ENCODE measurements around the gene KRT33A.
"Not testable (repeated sequence)": the region's sequence is repeated elsewhere in the genome, so short reads cannot be mapped to it uniquely, and the experiment has no call there.

DNA sequence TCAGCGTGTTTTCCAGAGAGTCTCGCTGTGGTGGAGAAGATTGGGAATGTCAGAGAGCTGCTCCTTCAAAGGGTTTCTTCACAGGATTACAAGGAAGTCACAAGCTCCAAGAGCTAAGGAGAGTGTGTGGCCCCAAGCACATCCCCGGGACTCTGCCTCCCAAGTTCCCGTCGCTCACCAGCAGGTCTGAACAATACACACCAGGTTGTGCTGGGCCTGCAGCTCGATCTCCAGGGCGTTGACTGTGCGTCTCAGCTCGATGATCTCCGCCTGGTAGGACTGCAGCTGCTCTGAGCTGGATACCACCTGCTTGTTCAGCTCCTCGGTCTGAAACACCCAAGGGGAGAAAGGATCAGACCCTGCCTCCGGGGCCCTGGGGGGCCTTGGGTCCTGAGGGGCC is 44.4 kb upstream of the KRT33A start:
- TF ChIP-seq, protein P1, sequence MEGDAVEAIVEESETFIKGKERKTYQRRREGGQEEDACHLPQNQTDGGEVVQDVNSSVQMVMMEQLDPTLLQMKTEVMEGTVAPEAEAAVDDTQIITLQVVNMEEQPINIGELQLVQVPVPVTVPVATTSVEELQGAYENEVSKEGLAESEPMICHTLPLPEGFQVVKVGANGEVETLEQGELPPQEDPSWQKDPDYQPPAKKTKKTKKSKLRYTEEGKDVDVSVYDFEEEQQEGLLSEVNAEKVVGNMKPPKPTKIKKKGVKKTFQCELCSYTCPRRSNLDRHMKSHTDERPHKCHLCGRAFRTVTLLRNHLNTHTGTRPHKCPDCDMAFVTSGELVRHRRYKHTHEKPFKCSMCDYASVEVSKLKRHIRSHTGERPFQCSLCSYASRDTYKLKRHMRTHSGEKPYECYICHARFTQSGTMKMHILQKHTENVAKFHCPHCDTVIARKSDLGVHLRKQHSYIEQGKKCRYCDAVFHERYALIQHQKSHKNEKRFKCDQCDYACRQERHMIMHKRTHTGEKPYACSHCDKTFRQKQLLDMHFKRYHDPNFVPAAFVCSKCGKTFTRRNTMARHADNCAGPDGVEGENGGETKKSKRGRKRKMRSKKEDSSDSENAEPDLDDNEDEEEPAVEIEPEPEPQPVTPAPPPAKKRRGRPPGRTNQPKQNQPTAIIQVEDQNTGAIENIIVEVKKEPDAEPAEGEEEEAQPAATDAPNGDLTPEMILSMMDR (IDR thresholded peaks at IDR 0.05 in 8 of 11, conservative IDR thresholded peaks at IDR 0.05 in 3 of 11), result not testable (repeated sequence)
- not testable (repeated sequence) for TF ChIP-seq POLR2AphosphoS5, POLR2A (IDR thresholded peaks at IDR 0.05)
